H9 (cell line): ENCODE results near the gene SLC16A7. TPM values are rescaled to one million over a fixed set of nuclear protein-coding genes. Genes with fewer than 3 reads are reported as not detected.

Experiments
- DNase-seq: peaks from one replicate; pipeline ENCODE4 v3.0.0-alpha.2; 2017
- H2AFZ ChIP-seq: one replicate; pipeline ENCODE4 v1.6.1; 2013; ENCODE audit warnings: mild to moderate bottlenecking, low read length, control low read depth, moderate library complexity
- H2AK5ac ChIP-seq: 2 replicates; pipeline ENCODE4 v1.6.1; 2013; ENCODE audit warnings: low read length, control low read depth, mixed read lengths; ENCODE audit not compliant: insufficient read length
- H2BK120ac ChIP-seq: one replicate; pipeline ENCODE4 v1.6.1; 2013; ENCODE audit warnings: low read depth, mild to moderate bottlenecking, low read length, control low read depth, inconsistent platforms; ENCODE audit not compliant: poor library complexity, severe bottlenecking
- H2BK12ac ChIP-seq: 2 replicates; pipeline ENCODE4 v1.6.1; 2013; ENCODE audit warnings: low read length, control low read depth, mixed read lengths, low read depth; ENCODE audit not compliant: insufficient read length
- H2BK15ac ChIP-seq: 2 replicates; pipeline ENCODE4 v1.6.1; 2013; ENCODE audit warnings: low read depth, low read length, control low read depth
- H2BK20ac ChIP-seq: one replicate; pipeline ENCODE4 v1.6.1; 2013; ENCODE audit warnings: low read depth, mild to moderate bottlenecking, low read length, control low read depth, inconsistent platforms; ENCODE audit not compliant: poor library complexity, severe bottlenecking
- H2BK5ac ChIP-seq: 2 replicates; pipeline ENCODE4 v1.6.1; 2013; ENCODE audit warnings: low read length, control low read depth, mixed read lengths; ENCODE audit not compliant: insufficient read length
- H3K14ac ChIP-seq: 2 replicates; pipeline ENCODE4 v1.6.1; 2013; ENCODE audit warnings: low read length, control low read depth; ENCODE audit not compliant: insufficient read depth
- H3K18ac ChIP-seq: 2 replicates; pipeline ENCODE4 v1.6.1; 2013; ENCODE audit warnings: low read depth, mild to moderate bottlenecking, mixed read lengths, low read length, control low read depth; ENCODE audit not compliant: insufficient read length
- H3K23ac ChIP-seq: 2 replicates; pipeline ENCODE4 v1.6.1; 2013; ENCODE audit warnings: low read length, control low read depth, mixed read lengths, low read depth; ENCODE audit not compliant: insufficient read length
- H3K23me2 ChIP-seq: 2 replicates; pipeline ENCODE4 v1.6.1; 2013; ENCODE audit warnings: low read depth, mild to moderate bottlenecking, mixed read lengths, low read length, control low read depth; ENCODE audit not compliant: insufficient read length, poor library complexity, severe bottlenecking
- H3K27ac ChIP-seq: 2 replicates; pipeline ENCODE4 v1.5.1; 2013; ENCODE audit warnings: low read length, control low read depth, mixed read lengths, low read depth; ENCODE audit not compliant: insufficient read length
- H3K27me3 ChIP-seq: 2 replicates; pipeline ENCODE4 v1.6.1; 2013; ENCODE audit warnings: low read length, control low read depth, inconsistent platforms; ENCODE audit not compliant: insufficient read depth
- H3K4ac ChIP-seq: 2 replicates; pipeline ENCODE4 v1.6.1; 2013; ENCODE audit warnings: low read depth, mild to moderate bottlenecking, control low read depth, inconsistent platforms, low read length, moderate library complexity
- H3K4me1 ChIP-seq: 2 replicates; pipeline ENCODE4 v1.6.1; 2013; ENCODE audit warnings: low read length, control low read depth, inconsistent platforms; ENCODE audit not compliant: insufficient read depth
- H3K4me2 ChIP-seq: 2 replicates; pipeline ENCODE4 v1.6.1; 2013; ENCODE audit warnings: low read length, control low read depth, mixed read lengths; ENCODE audit not compliant: insufficient read length, insufficient read depth
- H3K56ac ChIP-seq: 2 replicates; pipeline ENCODE4 v1.6.1; 2013; ENCODE audit warnings: low read depth, mild to moderate bottlenecking, mixed read lengths, low read length, control low read depth; ENCODE audit not compliant: insufficient read length
- H3K79me1 ChIP-seq: 2 replicates; pipeline ENCODE4 v1.6.1; 2013; ENCODE audit warnings: low read depth, mild to moderate bottlenecking, moderate library complexity, low read length, control low read depth, inconsistent platforms; ENCODE audit not compliant: insufficient read depth, poor library complexity, severe bottlenecking
- H3K79me2 ChIP-seq: 2 replicates; pipeline ENCODE4 v1.6.1; 2013; ENCODE audit warnings: low read length, control low read depth, inconsistent platforms; ENCODE audit not compliant: insufficient read depth
- H3K9ac ChIP-seq: 2 replicates; pipeline ENCODE4 v1.6.1; 2013; ENCODE audit warnings: low read length, control low read depth, mixed read lengths; ENCODE audit not compliant: insufficient read length; ENCODE audit errors: extremely low read depth
- H3K9me3 ChIP-seq: one replicate; pipeline ENCODE4 v1.6.1; 2013; ENCODE audit warnings: low read depth, low read length, inconsistent platforms; ENCODE audit not compliant: control insufficient read depth
- H3T11ph ChIP-seq: one replicate; pipeline ENCODE4 v1.6.1; 2013; ENCODE audit warnings: mild to moderate bottlenecking, low read length, control low read depth, inconsistent platforms
- H4K20me1 ChIP-seq: one replicate; pipeline ENCODE4 v1.6.1; 2013; ENCODE audit not compliant: control insufficient read depth, insufficient read length, insufficient read depth
- H4K5ac ChIP-seq: 2 replicates; pipeline ENCODE4 v1.6.1; 2013; ENCODE audit warnings: low read depth, mild to moderate bottlenecking, mixed read lengths, low read length, control low read depth; ENCODE audit not compliant: insufficient read length
- H4K8ac ChIP-seq: replicated peaks from 2 replicates; pipeline ENCODE4 v1.6.1; 2013; ENCODE audit warnings: low read length, control low read depth, mixed read lengths, low read depth; ENCODE audit not compliant: insufficient read length
- H4K91ac ChIP-seq: 2 replicates; pipeline ENCODE4 v1.6.1; 2013; ENCODE audit warnings: low read depth, mild to moderate bottlenecking, moderate library complexity, mixed read lengths, low read length, control low read depth; ENCODE audit not compliant: insufficient read length
- H3K27ac Mint-ChIP-seq, 3 experiments: 2 replicates in 2 of 3; 3 replicates in 1 of 3; pipeline ENCODE4 v1.8.0; 2020 to 2021; ENCODE audit warnings: mixed read lengths in 3 of 3, mild to moderate bottlenecking in 1 of 3, moderate library complexity in 1 of 3
- H3K27me3 Mint-ChIP-seq: 2 replicates; pipeline ENCODE4 v1.8.0; 2021; ENCODE audit warnings: low read depth, mild to moderate bottlenecking, moderate library complexity, mixed read lengths
- H3K36me3 Mint-ChIP-seq, 3 experiments: 2 replicates in 2 of 3; 3 replicates in 1 of 3; pipeline ENCODE4 v1.8.0; 2020 to 2021; ENCODE audit warnings: low read depth in 3 of 3, mixed read lengths in 3 of 3; ENCODE audit not compliant: insufficient read depth in 1 of 3
- H3K4me1 Mint-ChIP-seq, 2 experiments: 2 replicates each; pipeline ENCODE4 v1.8.0; 2020; ENCODE audit warnings: mixed read lengths in 2 of 2
- H3K4me3 Mint-ChIP-seq, 2 experiments: 2 replicates in 1 of 2; 3 replicates in 1 of 2; pipeline ENCODE4 v1.8.0; 2020 to 2021; ENCODE audit warnings: mild to moderate bottlenecking in 2 of 2, mixed read lengths in 2 of 2, moderate library complexity in 1 of 2
- H3K9me3 Mint-ChIP-seq, 2 experiments: 2 replicates in 1 of 2; 3 replicates in 1 of 2; pipeline ENCODE4 v1.8.0; 2020; ENCODE audit warnings: mild to moderate bottlenecking in 2 of 2, mixed read lengths in 2 of 2, moderate library complexity in 1 of 2
- CTCF ChIP-seq: fragments of 200-600 bp; sonication (generic); conservative IDR thresholded peaks from 3 replicates; pipeline ENCODE4 v1.8.0; 2021; ENCODE audit warnings: antibody characterized with exemption, mild to moderate bottlenecking
- WGBS: extraction: QIAGEN DNeasy Blood & Tissue Kit; methylation state at CpG from one replicate; pipeline ENCODE4 v1.1.7; 2013; ENCODE audit warnings: missing lambda C conversion rate, low lambda C conversion rate, mixed read lengths; ENCODE audit not compliant: insufficient read length; ENCODE audit errors: extremely low coverage; 5-methylcytosine and 5-hydroxymethylcytosine counted together
- total RNA-seq: library from RNA; stranded (reverse); gene quantifications from 2 replicates; pipeline ENCODE4 v1.2.1, GENCODE V29; 2021

The SLC16A7 gene
- total RNA-seq, 1 experiment from 2014 or later = 2.2 TPM

- no peak overlapping the region for H3K4me2 ChIP-seq
- no peak for TF ChIP-seq CTCF
- peaks cover 0 to 4% of the 10 kb centered on the region in 2 experiments; a peak in 1 of 5 replicates for H3K9me3 Mint-ChIP-seq
- H3T11ph ChIP-seq = no peak overlapping the region
- no peak overlapping the region for H3K27ac Mint-ChIP-seq
- no peaks in the 10 kb centered on the region for H3K79me1 ChIP-seq
- H3K4ac ChIP-seq = no peak overlapping the region
- H3K18ac ChIP-seq = no peak overlapping the region
- no peak for DNase-seq
- H2BK5ac ChIP-seq = no peak overlapping the region
- no peaks in the 10 kb centered on the region for H3K4me1 Mint-ChIP-seq
- no peaks in the 10 kb centered on the region for H3K27me3 ChIP-seq
- no peak overlapping the region for H3K9ac ChIP-seq
- no CpG with 5 or more reads among the region's 1 CpG for WGBS
- H3K4me1 ChIP-seq = no peaks in the 10 kb centered on the region
- no peaks in the 10 kb centered on the region for H3K9me3 ChIP-seq
- no peaks in the 10 kb centered on the region for H3K23me2 ChIP-seq
- no peak overlapping the region for H3K4me3 Mint-ChIP-seq
- H3K79me2 ChIP-seq = no peaks in the 10 kb centered on the region
- H4K20me1 ChIP-seq = no peaks in the 10 kb centered on the region
- no peak overlapping the region for H4K5ac ChIP-seq
- H2AK5ac ChIP-seq = no peak overlapping the region
- no peak overlapping the region for H2BK12ac ChIP-seq
- no peak overlapping the region for H2AFZ ChIP-seq
- no peak overlapping the region for H2BK20ac ChIP-seq
- no peaks in the 10 kb centered on the region; a peak in 1 of 7 replicates for H3K36me3 Mint-ChIP-seq
- H3K56ac ChIP-seq = no peak overlapping the region
- H3K14ac ChIP-seq = no peak overlapping the region
- H4K91ac ChIP-seq = no peak overlapping the region
- H3K27me3 Mint-ChIP-seq = no peaks in the 10 kb centered on the region
- no peak overlapping the region for H2BK120ac ChIP-seq
- no peak overlapping the region for H3K23ac ChIP-seq
- H2BK15ac ChIP-seq = no peak overlapping the region
- H4K8ac ChIP-seq = no peak overlapping the region
- no peak overlapping the region for H3K27ac ChIP-seq
These were observed 99.5 kb downstream of the SLC16A7 start for GRCh38 chr12:59695379-59695778.
